ENCODE measurements around the gene APPL2. TPM values are rescaled to one million over a fixed set of nuclear protein-coding genes. Genes with fewer than 3 reads are reported as not detected.
A peak's percentile ranks its signal among the peaks of the same experiment; 100 is the strongest.

APPL2 gene
- total and polyA plus RNA-seq, 10 donors, result 11.0 to 75.6 (median 45.7) TPM

DNA sequence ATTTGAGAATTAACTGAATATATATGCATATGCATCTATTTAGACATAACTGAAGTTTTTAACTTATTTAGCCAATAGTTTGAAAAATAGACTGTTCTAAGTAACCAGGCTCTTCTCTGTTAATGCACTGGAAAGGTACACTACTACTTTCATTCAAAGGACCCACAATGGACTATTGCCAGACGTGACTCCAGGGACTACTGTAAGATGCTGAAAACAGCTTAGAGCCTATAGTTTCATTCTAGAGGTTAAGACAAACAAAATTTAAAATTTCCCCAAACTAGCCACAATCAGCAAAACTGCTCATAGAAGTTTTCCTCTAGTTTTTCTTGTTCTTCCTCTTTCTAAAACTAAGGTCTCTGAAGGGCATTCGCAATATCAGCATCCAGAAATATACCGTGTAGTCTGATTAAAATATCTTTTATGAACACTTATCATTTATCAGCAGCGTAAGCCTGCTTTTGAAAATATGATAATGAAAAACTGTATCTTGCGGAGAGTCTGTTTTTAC, 10.4 kb downstream of the APPL2 start:
- Histone ChIP-seq H3K27me3 (replicated peaks in 1 of 7) (no peaks in the 10 kb centered on the region), H3K36me3 (peaks cover 0 to 78% (median 28%) of the 10 kb centered on the region in 6 donors), H3K4me1 (peaks cover 30 to 100% (median 60%) of the 10 kb centered on the region in 6 donors), H3K4me3 (no peak overlapping the region), H3K27ac (peak overlapping the region in 7 of 8 donors; percentile 67 to 75 (median 70)), H3K9me3 (no peaks in the 10 kb centered on the region)
- DNase-seq, result no peak
- WGBS, 5 donors, result 37 to 53% (median 39%) methylated on average over 5 of the region's 5 CpGs
- intact Hi-C loops (cut with DNase I; ENCODE audit: low total_unique reads), result no loop called here
- no peak for TF ChIP-seq POLR2AphosphoS5 (IDR thresholded peaks at IDR 0.05)
- TF ChIP-seq, protein P1, sequence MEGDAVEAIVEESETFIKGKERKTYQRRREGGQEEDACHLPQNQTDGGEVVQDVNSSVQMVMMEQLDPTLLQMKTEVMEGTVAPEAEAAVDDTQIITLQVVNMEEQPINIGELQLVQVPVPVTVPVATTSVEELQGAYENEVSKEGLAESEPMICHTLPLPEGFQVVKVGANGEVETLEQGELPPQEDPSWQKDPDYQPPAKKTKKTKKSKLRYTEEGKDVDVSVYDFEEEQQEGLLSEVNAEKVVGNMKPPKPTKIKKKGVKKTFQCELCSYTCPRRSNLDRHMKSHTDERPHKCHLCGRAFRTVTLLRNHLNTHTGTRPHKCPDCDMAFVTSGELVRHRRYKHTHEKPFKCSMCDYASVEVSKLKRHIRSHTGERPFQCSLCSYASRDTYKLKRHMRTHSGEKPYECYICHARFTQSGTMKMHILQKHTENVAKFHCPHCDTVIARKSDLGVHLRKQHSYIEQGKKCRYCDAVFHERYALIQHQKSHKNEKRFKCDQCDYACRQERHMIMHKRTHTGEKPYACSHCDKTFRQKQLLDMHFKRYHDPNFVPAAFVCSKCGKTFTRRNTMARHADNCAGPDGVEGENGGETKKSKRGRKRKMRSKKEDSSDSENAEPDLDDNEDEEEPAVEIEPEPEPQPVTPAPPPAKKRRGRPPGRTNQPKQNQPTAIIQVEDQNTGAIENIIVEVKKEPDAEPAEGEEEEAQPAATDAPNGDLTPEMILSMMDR (IDR thresholded peaks at IDR 0.05 in 8 of 11, conservative IDR thresholded peaks at IDR 0.05 in 3 of 11), result no peak
- no peak for TF ChIP-seq POLR2A (IDR thresholded peaks at IDR 0.05)

DNA sequence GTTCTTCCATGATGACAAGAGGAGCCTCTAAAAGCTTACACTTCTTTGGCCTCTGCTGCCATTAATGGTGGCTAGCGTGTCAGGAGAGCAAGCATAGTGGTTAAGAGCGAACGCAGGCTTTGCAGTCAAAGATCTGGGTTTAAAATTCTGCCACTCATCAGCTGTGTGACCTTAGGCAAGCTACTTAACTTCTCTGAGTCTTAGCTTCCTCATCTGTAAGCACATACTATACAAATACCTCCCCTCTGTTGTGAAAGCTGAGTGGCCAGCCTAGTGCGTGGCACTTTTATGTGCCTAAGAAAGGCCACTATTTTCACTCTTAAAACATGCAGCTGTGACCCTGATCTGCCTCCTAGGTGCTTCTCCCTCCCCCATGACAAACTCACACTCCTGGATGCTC, 11.6 kb downstream of the APPL2 start:
- H3K27ac ChIP-seq, result peak overlapping the region in 4 of 8 donors; percentile 17 to 75 (median 44)
- H3K27me3 ChIP-seq (replicated peaks in 1 of 7), result no peaks in the 10 kb centered on the region
- no peak overlapping the region for H3K4me3 ChIP-seq
- DNase-seq, result no peak
- no peaks in the 10 kb centered on the region for H3K9me3 ChIP-seq
- H3K36me3 ChIP-seq, result peaks cover 0 to 79% (median 30%) of the 10 kb centered on the region in 6 donors
- intact Hi-C loops (cut with DNase I; ENCODE audit: low total_unique reads), result no loop called here
- 83 to 94% (median 86%) methylated on average over 4 of the region's 4 CpGs for WGBS, 5 donors
- TF ChIP-seq POLR2AphosphoS5 (IDR thresholded peaks at IDR 0.05) (no peak), POLR2A (IDR thresholded peaks at IDR 0.05) (no peak)
- TF ChIP-seq, protein P1 (IDR thresholded peaks at IDR 0.05 in 8 of 11, conservative IDR thresholded peaks at IDR 0.05 in 3 of 11), result no peak
- peaks cover 30 to 100% (median 59%) of the 10 kb centered on the region in 6 donors for H3K4me1 ChIP-seq

DNA sequence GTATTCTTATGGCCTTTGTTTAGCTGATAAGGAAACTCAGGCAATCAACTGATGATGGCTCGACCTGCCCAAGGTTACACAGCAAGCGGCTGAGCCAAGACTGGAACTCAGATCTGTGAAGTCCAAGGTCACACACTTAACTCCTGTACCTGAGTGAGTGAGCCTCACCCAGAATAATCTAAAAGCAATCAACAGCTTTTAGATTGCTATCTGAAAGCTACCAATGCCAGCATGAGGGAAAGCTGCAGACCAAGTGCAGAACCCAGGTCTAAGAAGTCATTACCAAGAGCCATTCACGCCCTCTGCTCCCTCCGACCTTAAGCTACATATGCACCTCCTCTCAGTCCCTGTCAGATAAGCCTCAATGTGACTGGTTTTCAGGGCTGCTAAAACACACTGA, 12.1 kb downstream of the APPL2 start:
- no peaks in the 10 kb centered on the region for H3K9me3 ChIP-seq
- TF ChIP-seq, protein P1 (IDR thresholded peaks at IDR 0.05 in 8 of 11, conservative IDR thresholded peaks at IDR 0.05 in 3 of 11), result no peak
- TF ChIP-seq POLR2A (IDR thresholded peaks at IDR 0.05) (no peak), POLR2AphosphoS5 (IDR thresholded peaks at IDR 0.05) (no peak)
- WGBS, 5 donors, result 76 to 95% (median 80%) methylated on average over 4 of the region's 4 CpGs
- peaks cover 30 to 100% (median 57%) of the 10 kb centered on the region in 6 donors for H3K4me1 ChIP-seq
- intact Hi-C loops (cut with DNase I; ENCODE audit: low total_unique reads), result no loop called here
- no peak for DNase-seq
- peaks cover 0 to 79% (median 25%) of the 10 kb centered on the region in 6 donors for H3K36me3 ChIP-seq
- H3K27me3 ChIP-seq (replicated peaks in 1 of 7), result no peaks in the 10 kb centered on the region
- H3K27ac ChIP-seq, result peak overlapping the region in 5 of 8 donors; percentile 17 to 75 (median 52)
- no peak overlapping the region for H3K4me3 ChIP-seq

DNA sequence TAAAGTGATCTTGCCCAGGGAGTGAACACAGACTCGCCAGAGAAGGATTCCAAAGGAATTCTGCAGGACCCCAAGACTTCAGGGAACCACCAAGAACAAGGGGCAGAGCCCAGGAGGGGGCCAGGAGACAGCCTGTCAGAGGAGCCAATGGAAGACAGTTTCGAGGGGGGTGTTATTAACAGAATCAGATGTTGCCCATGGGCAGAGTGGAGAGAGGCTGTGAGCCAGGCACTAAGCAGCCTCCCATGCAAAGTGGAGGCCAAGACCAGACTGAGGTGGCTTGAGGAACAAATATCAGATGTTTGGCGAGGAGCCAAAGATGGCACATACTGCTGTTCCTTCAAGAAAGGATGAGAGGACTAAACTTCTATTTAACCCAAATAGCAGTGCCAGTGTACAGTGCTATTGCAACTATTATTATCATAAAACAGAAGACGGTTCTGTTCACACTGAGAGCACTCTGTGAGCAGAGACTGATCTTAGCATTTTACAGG, 12.6 kb downstream of the APPL2 start:
- Histone ChIP-seq H3K36me3 (peaks cover 0 to 79% (median 22%) of the 10 kb centered on the region in 6 donors), H3K27me3 (replicated peaks in 1 of 7) (no peaks in the 10 kb centered on the region), H3K4me1 (peaks cover 30 to 100% (median 56%) of the 10 kb centered on the region in 6 donors), H3K4me3 (peak overlapping the region in 1 of 8 donors; percentile 1), H3K9me3 (no peaks in the 10 kb centered on the region), H3K27ac (peak overlapping the region in 4 of 8 donors; percentile 51 to 75 (median 60))
- no peak for DNase-seq
- TF ChIP-seq, protein P1 (IDR thresholded peaks at IDR 0.05 in 8 of 11, conservative IDR thresholded peaks at IDR 0.05 in 3 of 11), result no peak
- TF ChIP-seq POLR2A (IDR thresholded peaks at IDR 0.05) (no peak), POLR2AphosphoS5 (IDR thresholded peaks at IDR 0.05) (no peak)
- intact Hi-C loops (cut with DNase I; ENCODE audit: low total_unique reads), result no loop called here
- 77 to 89% (median 86%) methylated on average over 4 of the region's 4 CpGs for WGBS, 5 donors

Data from spleen (tissue), 11 donors.